ENCODE measurements around the gene TBX19.

- TF ChIP-seq, protein P1, sequence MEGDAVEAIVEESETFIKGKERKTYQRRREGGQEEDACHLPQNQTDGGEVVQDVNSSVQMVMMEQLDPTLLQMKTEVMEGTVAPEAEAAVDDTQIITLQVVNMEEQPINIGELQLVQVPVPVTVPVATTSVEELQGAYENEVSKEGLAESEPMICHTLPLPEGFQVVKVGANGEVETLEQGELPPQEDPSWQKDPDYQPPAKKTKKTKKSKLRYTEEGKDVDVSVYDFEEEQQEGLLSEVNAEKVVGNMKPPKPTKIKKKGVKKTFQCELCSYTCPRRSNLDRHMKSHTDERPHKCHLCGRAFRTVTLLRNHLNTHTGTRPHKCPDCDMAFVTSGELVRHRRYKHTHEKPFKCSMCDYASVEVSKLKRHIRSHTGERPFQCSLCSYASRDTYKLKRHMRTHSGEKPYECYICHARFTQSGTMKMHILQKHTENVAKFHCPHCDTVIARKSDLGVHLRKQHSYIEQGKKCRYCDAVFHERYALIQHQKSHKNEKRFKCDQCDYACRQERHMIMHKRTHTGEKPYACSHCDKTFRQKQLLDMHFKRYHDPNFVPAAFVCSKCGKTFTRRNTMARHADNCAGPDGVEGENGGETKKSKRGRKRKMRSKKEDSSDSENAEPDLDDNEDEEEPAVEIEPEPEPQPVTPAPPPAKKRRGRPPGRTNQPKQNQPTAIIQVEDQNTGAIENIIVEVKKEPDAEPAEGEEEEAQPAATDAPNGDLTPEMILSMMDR (IDR thresholded peaks at IDR 0.05; ENCODE audit: low read depth, low read length, poor library complexity, severe bottlenecking): no peak
- no peak for TF ChIP-seq EZH2phosphoT487 (IDR thresholded peaks at IDR 0.05; ENCODE audit: borderline replicate concordance, low read length)
Measured at GRCh38 chr1:168328731-168329364, 48.2 kb downstream of the TBX19 start.

Data from DOHH2 (cell line).